Erythroblast (primary cell): ENCODE data around the gene ADCY5.

Experiments
- GATA1 ChIP-seq: IDR thresholded peaks from 2 replicates; pipeline ENCODE4 v1.6.1; 2011; ENCODE audit warnings: low read depth, mild to moderate bottlenecking, control low read depth, low read length, moderate library complexity
- POLR2A ChIP-seq: IDR thresholded peaks from 2 replicates; pipeline ENCODE4 v1.6.1; 2011; ENCODE audit warnings: mild to moderate bottlenecking, low read length

DNA sequence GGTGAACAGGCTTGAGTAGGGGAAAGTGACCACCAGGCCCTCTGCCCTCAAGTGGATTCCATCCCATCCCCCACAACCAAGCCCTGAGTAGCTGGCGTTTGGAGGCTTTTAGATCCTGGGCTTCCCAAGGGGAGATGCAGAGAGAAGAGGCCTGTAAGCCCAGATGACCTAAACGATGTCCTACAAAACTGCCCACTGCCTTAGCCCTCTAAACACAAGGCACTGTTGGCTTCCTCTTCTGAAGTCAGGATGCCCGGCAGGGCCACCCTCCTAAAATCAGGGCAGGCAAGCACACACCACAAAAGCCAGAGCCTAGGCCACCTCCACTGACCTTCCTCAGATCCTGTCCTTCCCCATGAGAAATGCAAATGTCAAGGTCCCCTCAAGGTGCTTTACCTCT lies 68.6 kb downstream of the ADCY5 start:
- TF ChIP-seq POLR2A (no peak), GATA1 (no peak)
